Uterus (tissue), 4 donors: ENCODE measurements around the gene ITGAV. TPM values are rescaled to one million over a fixed set of nuclear protein-coding genes. Genes with fewer than 3 reads are reported as not detected.

ENCODE experiments used
- DNase-seq, 2 donors: peaks; one replicate each; pipeline ENCODE4 v3.0.0-alpha.2; 2019 to 2020
- H3K27ac ChIP-seq, 2 donors: fragments of 200-600 bp; sonication (generic); 1 replicate in 1 of 2; 2 replicates in 1 of 2; pipeline ENCODE4 v1.5.1; 2016 to 2018
- H3K27me3 ChIP-seq, 2 donors: fragments of 200-600 bp; sonication (generic); one replicate each; pipeline ENCODE4 v1.5.1; 2018 to 2019; ENCODE audit warnings: control low read depth in 1 of 2
- H3K36me3 ChIP-seq, 2 donors: fragments of 200-600 bp; sonication (generic); one replicate each; pipeline ENCODE4 v1.5.1; 2019; ENCODE audit warnings: control low read depth in 1 of 2
- H3K4me1 ChIP-seq, 2 donors: fragments of 200-600 bp; sonication (generic); one replicate each; pipeline ENCODE4 v1.5.1; 2018 to 2019; ENCODE audit warnings: control low read depth in 1 of 2
- H3K4me3 ChIP-seq, 2 donors: fragments of 200-600 bp; sonication (generic); 1 replicate in 1 of 2; 2 replicates in 1 of 2; pipeline ENCODE4 v1.5.1; 2018 to 2019; ENCODE audit warnings: mild to moderate bottlenecking in 1 of 2
- H3K9me3 ChIP-seq, 2 donors: fragments of 200-600 bp; sonication (generic); one replicate each; pipeline ENCODE4 v1.5.1; 2019; ENCODE audit warnings: control low read depth in 1 of 2
- CTCF ChIP-seq, 4 experiments: fragments of 200-600 bp in 2 of 4; fragments of 450-650 bp in 2 of 4; sonication (generic) in 2 of 4; IDR thresholded peaks; one replicate each; pipeline ENCODE4 v1.5.1; 2016 to 2019; ENCODE audit warnings: antibody characterized with exemption in 4 of 4, mild to moderate bottlenecking in 2 of 4, moderate library complexity in 1 of 4
- POLR2A ChIP-seq, 2 donors: fragments of 450-650 bp; IDR thresholded peaks; one replicate each; pipeline ENCODE4 v1.6.1; 2016; ENCODE audit warnings: antibody characterized with exemption in 2 of 2, mild to moderate bottlenecking in 1 of 2, moderate library complexity in 1 of 2
- intact Hi-C: fragments of 100-400 bp; cut with DNase I; formaldehyde crosslinking; loops from one replicate; pipeline ENCODE4 v1.15.1; 2023; ENCODE audit warnings: low total_unique reads
- total RNA-seq, 4 donors: library from RNA; depleted of rRNA in 3 of 4; stranded (reverse); fragments of >200 nt in 3 of 4; gene quantifications; one replicate each; pipeline versions ENCODE4 v1.1.0 to v1.2.4, GENCODE V29; 2014 to 2023
- donor health status: DM: yes; HTN: yes; CAD: no.

Gene ITGAV
- total RNA-seq, 4 donors from 2014 or later, result 76.9 to 232 (median 104) TPM

- no peak overlapping the region for H3K4me3 ChIP-seq
- H3K36me3 ChIP-seq, result no peaks in the 10 kb centered on the region
- no peak overlapping the region for H3K27ac ChIP-seq
- intact Hi-C loops, result no loop called here
- no peaks in the 10 kb centered on the region for H3K9me3 ChIP-seq
- H3K4me1 ChIP-seq, result no peaks in the 10 kb centered on the region
- no peak for DNase-seq
- no peaks in the 10 kb centered on the region for H3K27me3 ChIP-seq
- no peak for TF ChIP-seq CTCF (IDR thresholded peaks at IDR 0.05)
- no peak for TF ChIP-seq POLR2A (IDR thresholded peaks at IDR 0.05)
Observed at GRCh38 chr2:186653511-186653910, 63.7 kb downstream of the ITGAV start.

GRCh38 chr2:186659383-186659782 is 69.5 kb downstream of the ITGAV start:
- Histone ChIP-seq H3K27me3 (no peaks in the 10 kb centered on the region), H3K36me3 (no peaks in the 10 kb centered on the region), H3K27ac (no peak overlapping the region), H3K4me1 (no peaks in the 10 kb centered on the region), H3K4me3 (no peak overlapping the region), H3K9me3 (no peaks in the 10 kb centered on the region)
- intact Hi-C loops, result no loop called here
- TF ChIP-seq CTCF (IDR thresholded peaks at IDR 0.05) (no peak), POLR2A (IDR thresholded peaks at IDR 0.05) (no peak)
- no peak for DNase-seq

GRCh38 chr2:186664385-186665043 is 74.7 kb downstream of the ITGAV start:
- TF ChIP-seq CTCF (IDR thresholded peaks at IDR 0.05) (no peak), POLR2A (IDR thresholded peaks at IDR 0.05) (no peak)
- no peak for DNase-seq
- Histone ChIP-seq H3K36me3 (no peaks in the 10 kb centered on the region), H3K27me3 (no peaks in the 10 kb centered on the region), H3K4me1 (no peaks in the 10 kb centered on the region), H3K4me3 (no peak overlapping the region), H3K9me3 (no peaks in the 10 kb centered on the region), H3K27ac (no peak overlapping the region)
- intact Hi-C loops, result no loop called here

- H3K9me3 ChIP-seq, result peaks cover 0 to 5% of the 10 kb centered on the region in 2 donors
- H3K27me3 ChIP-seq, result no peaks in the 10 kb centered on the region
- TF ChIP-seq CTCF (IDR thresholded peaks at IDR 0.05), result no peak
- TF ChIP-seq POLR2A (IDR thresholded peaks at IDR 0.05), result no peak
- intact Hi-C loops, result no loop called here
- DNase-seq, result no peak
- no peaks in the 10 kb centered on the region for H3K36me3 ChIP-seq
- H3K4me3 ChIP-seq, result no peak overlapping the region
- no peaks in the 10 kb centered on the region for H3K4me1 ChIP-seq
- no peak overlapping the region for H3K27ac ChIP-seq
Observed at GRCh38 chr2:186669146-186669545, 79.3 kb downstream of the ITGAV start.

- intact Hi-C loops, result no loop called here
- H3K27me3 ChIP-seq, result no peaks in the 10 kb centered on the region
- H3K36me3 ChIP-seq, result no peaks in the 10 kb centered on the region
- H3K4me1 ChIP-seq, result no peaks in the 10 kb centered on the region
- DNase-seq, result no peak
- no peak overlapping the region for H3K27ac ChIP-seq
- H3K4me3 ChIP-seq, result no peak overlapping the region
- peaks cover 0 to 5% of the 10 kb centered on the region in 2 donors for H3K9me3 ChIP-seq
- no peak for TF ChIP-seq POLR2A (IDR thresholded peaks at IDR 0.05)
- TF ChIP-seq CTCF (IDR thresholded peaks at IDR 0.05), result no peak
Observed at GRCh38 chr2:186670831-186671230, 81.0 kb downstream of the ITGAV start.
